GM12878 (cell line): ENCODE data around the gene ELAPOR1. TPM values are rescaled to one million over a fixed set of nuclear protein-coding genes. Genes with fewer than 3 reads are reported as not detected.

Experiments used
- ATAC-seq: fragments of 200-7000 bp; cut with Tn5 transposase; 3 replicates; pipeline ENCODE4 v1.9.1; 2020; ENCODE audit warnings: mild to moderate bottlenecking, moderate library complexity
- BruUV-seq: library from RNA; stranded (reverse); fragments of 400-500 nt; replicated peaks from 2 replicates; lab custom pipeline; 2021; lab: Mats Ljungman, UMichigan
- CTCF ChIA-PET: fragments of 300-600 bp; sonication (Branson Sonifier 250); formaldehyde crosslinking; extraction: SDS; loops from one replicate; lab custom pipeline; 2021; ENCODE audit warnings: inconsistent platforms; lab: Yijun Ruan, JAX
- POLR2A ChIA-PET: fragments of 350-600 bp; formaldehyde crosslinking; extraction: SDS; loops from one replicate; lab custom pipeline; 2021; ENCODE audit warnings: inconsistent platforms; lab: Charles Lee
- RAD21 ChIA-PET: fragments of 300-600 bp; sonication (Branson Sonifier 250); formaldehyde crosslinking; loops from one replicate; lab custom pipeline; 2023; ENCODE audit warnings: antibody characterized with exemption; ENCODE audit not compliant: unreplicated experiment; lab: Charles Lee
- SMC1A ChIA-PET: fragments of 300-600 bp; sonication (Branson Sonifier 250); formaldehyde crosslinking; loops from one replicate; lab custom pipeline; 2023; ENCODE audit not compliant: unreplicated experiment, uncharacterized antibody; lab: Charles Lee
- DNase-seq: peaks from one replicate; pipeline ENCODE4 v3.0.0-alpha.2; 2011; ENCODE audit warnings: low read depth, low spot score
- FAIRE-seq: peaks from 3 replicates; lab custom pipeline; 2011; peaks lifted over from hg19 to GRCh38; lab: Jason Lieb, UNC
- H2AFZ ChIP-seq: 2 replicates; pipeline ENCODE4 v1.6.0; 2011; ENCODE audit warnings: low read depth, low read length, control low read depth; ENCODE audit not compliant: control insufficient read depth
- H3K27ac ChIP-seq: 2 replicates; pipeline ENCODE4 v1.5.1; 2011; ENCODE audit warnings: control low read depth; ENCODE audit not compliant: control insufficient read depth, insufficient read depth
- H3K27me3 ChIP-seq, 2 experiments: replicated peaks in 1 of 2; 2 replicates each; pipeline versions ENCODE4 v1.6.0 to v1.6.1; 2011; ENCODE audit warnings: low read length in 1 of 2; ENCODE audit not compliant: control insufficient read depth in 2 of 2, insufficient read depth in 2 of 2
- H3K36me3 ChIP-seq, 2 experiments: 2 replicates each; pipeline ENCODE4 v1.5.1; 2011; ENCODE audit warnings: low read length in 1 of 2; ENCODE audit not compliant: control insufficient read depth in 2 of 2, insufficient read depth in 2 of 2
- H3K4me1 ChIP-seq: 2 replicates; pipeline ENCODE4 v1.6.1; 2011; ENCODE audit warnings: mild to moderate bottlenecking, low read length, moderate library complexity, mixed read lengths; ENCODE audit not compliant: control insufficient read depth, insufficient read depth
- H3K4me2 ChIP-seq: 2 replicates; pipeline ENCODE4 v1.6.0; 2011; ENCODE audit warnings: control low read depth; ENCODE audit not compliant: control insufficient read depth, insufficient read depth
- H3K4me3 ChIP-seq: fragments of 200-600 bp; sonication (generic); 2 replicates; pipeline ENCODE4 v1.5.1; 2016
- H3K79me2 ChIP-seq: 2 replicates; pipeline ENCODE4 v1.6.0; 2011; ENCODE audit warnings: low read length; ENCODE audit not compliant: control insufficient read depth, insufficient read depth
- H3K9ac ChIP-seq: 2 replicates; pipeline ENCODE4 v1.8.0; 2011; ENCODE audit warnings: low read length, control low read depth, mixed read lengths; ENCODE audit not compliant: control insufficient read depth, insufficient read depth
- H3K9me3 ChIP-seq: replicated peaks from 3 replicates; pipeline ENCODE4 v1.5.1; 2011; ENCODE audit warnings: mild to moderate bottlenecking, low read length; ENCODE audit not compliant: control insufficient read depth, insufficient read depth
- H4K20me1 ChIP-seq: 2 replicates; pipeline ENCODE4 v1.6.0; 2011; ENCODE audit not compliant: control insufficient read depth, insufficient read depth
- ASH2L ChIP-seq: fragments of 300-600, 200-600 bp; sonication (generic); IDR thresholded peaks from 2 replicates; pipeline ENCODE4 v1.6.1; 2017; ENCODE audit warnings: low read depth, mild to moderate bottlenecking, borderline replicate concordance
- ATF7 ChIP-seq: fragments of 450-650 bp; IDR thresholded peaks from 2 replicates; pipeline ENCODE4 v1.6.1; 2016; ENCODE audit warnings: low read depth, mild to moderate bottlenecking
- JUNB ChIP-seq: IDR thresholded peaks from 2 replicates; pipeline ENCODE4 v1.6.1; 2016; ENCODE audit warnings: antibody characterized with exemption, mild to moderate bottlenecking
- KDM1A ChIP-seq: fragments of 200-600 bp; sonication (generic); IDR thresholded peaks from 2 replicates; pipeline ENCODE4 v1.6.1; 2016; ENCODE audit warnings: borderline replicate concordance
- NR2F1 ChIP-seq: fragments of 450-650 bp; conservative IDR thresholded peaks from 2 replicates; pipeline ENCODE4 v1.6.1; 2017; ENCODE audit warnings: mild to moderate bottlenecking
- STAT3 ChIP-seq: IDR thresholded peaks from 2 replicates; pipeline ENCODE4 v1.6.1; 2011; ENCODE audit warnings: low read depth, low read length, improper control_type of control experiment
- SUPT20H ChIP-seq: IDR thresholded peaks from 2 replicates; pipeline ENCODE4 v1.6.1; 2011; ENCODE audit warnings: low read depth, mild to moderate bottlenecking, low read length, moderate library complexity, borderline replicate concordance; ENCODE audit not compliant: control insufficient read depth
- WGBS: methylation state at CpG from one replicate; pipeline ENCODE4 v1.1.6; 2016; ENCODE audit warnings: low lambda C conversion rate; ENCODE audit not compliant: insufficient replicate concordance, insufficient coverage; ENCODE audit errors: missing lambda C conversion rate; 5-methylcytosine and 5-hydroxymethylcytosine counted together
- in situ Hi-C: fragments of 300-500 bp; cut with MboI; formaldehyde crosslinking; loops from 9 replicates; pipeline ENCODE4 v1.14.3; 2018; ENCODE audit warnings: mixed read lengths
- intact Hi-C: fragments of 100-400 bp; cut with micrococcal nuclease; formaldehyde crosslinking; loops from one replicate; pipeline ENCODE4 v1.14.2; 2022; ENCODE audit not compliant: unreplicated experiment
- polyA plus RNA-seq, 11 experiments: library from polyadenylated mRNA; depleted of rRNA in 4 of 11; unstranded in 6 of 11; stranded (reverse) in 5 of 11; fragments of >200 nt; fragmentation: Nextera tagmentation in 4 of 11; fragmentation: Illumina TruSeq in 1 of 11; extraction: Ambion mirVana in 4 of 11; extraction: Trizol in 1 of 11; gene quantifications; 1 replicate in 1 of 11; 2 replicates in 10 of 11; pipeline versions ENCODE4 v1.2.1 to v1.2.3, GENCODE V29; 2011 to 2016; ENCODE audit warnings: inconsistent platforms in 2 of 11, missing spikeins in 2 of 11, low read depth in 1 of 11
- total RNA-seq, 4 experiments: library from RNA; depleted of rRNA in 3 of 4; stranded (reverse); fragments of >200 nt in 3 of 4; fragmentation: Illumina TruSeq in 1 of 4; extraction: Trizol in 1 of 4; gene quantifications; 2 replicates each; pipeline versions ENCODE4 v1.2.1 to v1.2.3, GENCODE V29; 2013 to 2021
- TF ChIP-seq, protein P1 (sequence below): IDR thresholded peaks from 2 replicates; pipeline ENCODE4 v1.6.1; 2012; ENCODE audit warnings: low read depth, low read length, improper control_type of control experiment
- TF ChIP-seq, protein P2 (sequence below): IDR thresholded peaks from 2 replicates; pipeline ENCODE4 v1.6.1; 2011; ENCODE audit warnings: low read depth, low read length, improper control_type of control experiment, borderline replicate concordance
- TF ChIP-seq, protein P3 (sequence below): fragments of 450-650 bp; IDR thresholded peaks from 2 replicates; pipeline ENCODE4 v1.6.1; 2017; ENCODE audit warnings: borderline replicate concordance

Gene ELAPOR1
- total and polyA plus RNA-seq, 10 of the 15 experiments (the other 5 are each of a cell fraction or from before 2014, with no cell fraction given): 0.04 to 2.1 (median 0.19) TPM; not detected in 2

- Histone ChIP-seq H4K20me1 (no peaks in the 10 kb centered on the region), H3K27me3 (no peaks in the 10 kb centered on the region), H3K79me2 (no peaks in the 10 kb centered on the region), H3K9ac (no peak overlapping the region), H3K4me1 (no peaks in the 10 kb centered on the region), H3K36me3 (no peaks in the 10 kb centered on the region), H3K27ac (no peak overlapping the region), H3K4me2 (no peak overlapping the region), H3K9me3 (no peaks in the 10 kb centered on the region), H3K4me3 (no peak overlapping the region), H2AFZ (no peak overlapping the region)
- DNase-seq: no peak
- BruUV-seq: no TSS peak
- FAIRE-seq: no peak
- in situ Hi-C loops: no loop called here
- ChIA-PET RAD21 (interaction anchor here (1.1 kb wide), 1 partner anchor 8 kb away, joined by 3 read pairs; no protein-coding TSS in a partner anchor), SMC1A (interaction anchor here (0.6 to 1.2 kb wide), 3 partner anchors 8 to 110 kb away, joined by 3 to 5 read pairs (median 5); no protein-coding TSS in a partner anchor), CTCF (interaction anchor here (1.0 to 2.0 kb wide), 5 partner anchors 8 to 52 kb away, joined by 3 to 12 read pairs (median 4); no protein-coding TSS in a partner anchor), POLR2A (interaction anchor here (1.9 kb wide), 1 partner anchor 17 kb away, joined by 11 read pairs; no protein-coding TSS in a partner anchor)
- intact Hi-C loops: no loop called here
- TF ChIP-seq ATF7 (no peak), SUPT20H (no peak), STAT3 (no peak), ASH2L (no peak), NR2F1 (no peak), KDM1A (no peak), JUNB (no peak)
- TF ChIP-seq, protein P1, sequence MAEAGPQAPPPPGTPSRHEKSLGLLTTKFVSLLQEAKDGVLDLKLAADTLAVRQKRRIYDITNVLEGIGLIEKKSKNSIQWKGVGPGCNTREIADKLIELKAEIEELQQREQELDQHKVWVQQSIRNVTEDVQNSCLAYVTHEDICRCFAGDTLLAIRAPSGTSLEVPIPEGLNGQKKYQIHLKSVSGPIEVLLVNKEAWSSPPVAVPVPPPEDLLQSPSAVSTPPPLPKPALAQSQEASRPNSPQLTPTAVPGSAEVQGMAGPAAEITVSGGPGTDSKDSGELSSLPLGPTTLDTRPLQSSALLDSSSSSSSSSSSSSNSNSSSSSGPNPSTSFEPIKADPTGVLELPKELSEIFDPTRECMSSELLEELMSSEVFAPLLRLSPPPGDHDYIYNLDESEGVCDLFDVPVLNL: no peak
- TF ChIP-seq, protein P2, sequence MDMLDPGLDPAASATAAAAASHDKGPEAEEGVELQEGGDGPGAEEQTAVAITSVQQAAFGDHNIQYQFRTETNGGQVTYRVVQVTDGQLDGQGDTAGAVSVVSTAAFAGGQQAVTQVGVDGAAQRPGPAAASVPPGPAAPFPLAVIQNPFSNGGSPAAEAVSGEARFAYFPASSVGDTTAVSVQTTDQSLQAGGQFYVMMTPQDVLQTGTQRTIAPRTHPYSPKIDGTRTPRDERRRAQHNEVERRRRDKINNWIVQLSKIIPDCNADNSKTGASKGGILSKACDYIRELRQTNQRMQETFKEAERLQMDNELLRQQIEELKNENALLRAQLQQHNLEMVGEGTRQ: no peak
- TF ChIP-seq, protein P3, sequence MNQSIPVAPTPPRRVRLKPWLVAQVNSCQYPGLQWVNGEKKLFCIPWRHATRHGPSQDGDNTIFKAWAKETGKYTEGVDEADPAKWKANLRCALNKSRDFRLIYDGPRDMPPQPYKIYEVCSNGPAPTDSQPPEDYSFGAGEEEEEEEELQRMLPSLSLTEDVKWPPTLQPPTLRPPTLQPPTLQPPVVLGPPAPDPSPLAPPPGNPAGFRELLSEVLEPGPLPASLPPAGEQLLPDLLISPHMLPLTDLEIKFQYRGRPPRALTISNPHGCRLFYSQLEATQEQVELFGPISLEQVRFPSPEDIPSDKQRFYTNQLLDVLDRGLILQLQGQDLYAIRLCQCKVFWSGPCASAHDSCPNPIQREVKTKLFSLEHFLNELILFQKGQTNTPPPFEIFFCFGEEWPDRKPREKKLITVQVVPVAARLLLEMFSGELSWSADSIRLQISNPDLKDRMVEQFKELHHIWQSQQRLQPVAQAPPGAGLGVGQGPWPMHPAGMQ: no peak
- no peak for ATAC-seq
- 57% methylated on average over 3 of the region's 3 CpGs for WGBS
Observed at GRCh38 chr1:109083501-109083900, 30.4 kb upstream of the ELAPOR1 start.
